Suprapubic skin (tissue), 4 donors: ENCODE results near the gene NR1D2.

Source experiments
- EP300 ChIP-seq: sonication (generic); formaldehyde crosslinking; IDR thresholded peaks from one replicate; pipeline ENCODE4 v1.6.1; 2017; ENCODE audit warnings: antibody characterized with exemption
- POLR2A ChIP-seq, 2 donors: fragments of 450-650 bp; IDR thresholded peaks; one replicate each; pipeline ENCODE4 v1.6.1; 2017; ENCODE audit warnings: antibody characterized with exemption in 2 of 2, mild to moderate bottlenecking in 2 of 2, moderate library complexity in 2 of 2
- POLR2AphosphoS5 ChIP-seq, 3 donors: sonication (generic); formaldehyde crosslinking; IDR thresholded peaks; one replicate each; pipeline ENCODE4 v1.6.1; 2017; ENCODE audit warnings: antibody characterized with exemption in 3 of 3
- TF ChIP-seq, protein P1 (sequence below), 2 donors: fragments of 200-600 bp in 1 of 2; fragments of 450-650 bp in 1 of 2; sonication (generic) in 1 of 2; IDR thresholded peaks; one replicate each; pipeline ENCODE4 v1.5.1; 2016 to 2019; ENCODE audit warnings: antibody characterized with exemption in 2 of 2, mild to moderate bottlenecking in 1 of 2, moderate library complexity in 1 of 2

DNA sequence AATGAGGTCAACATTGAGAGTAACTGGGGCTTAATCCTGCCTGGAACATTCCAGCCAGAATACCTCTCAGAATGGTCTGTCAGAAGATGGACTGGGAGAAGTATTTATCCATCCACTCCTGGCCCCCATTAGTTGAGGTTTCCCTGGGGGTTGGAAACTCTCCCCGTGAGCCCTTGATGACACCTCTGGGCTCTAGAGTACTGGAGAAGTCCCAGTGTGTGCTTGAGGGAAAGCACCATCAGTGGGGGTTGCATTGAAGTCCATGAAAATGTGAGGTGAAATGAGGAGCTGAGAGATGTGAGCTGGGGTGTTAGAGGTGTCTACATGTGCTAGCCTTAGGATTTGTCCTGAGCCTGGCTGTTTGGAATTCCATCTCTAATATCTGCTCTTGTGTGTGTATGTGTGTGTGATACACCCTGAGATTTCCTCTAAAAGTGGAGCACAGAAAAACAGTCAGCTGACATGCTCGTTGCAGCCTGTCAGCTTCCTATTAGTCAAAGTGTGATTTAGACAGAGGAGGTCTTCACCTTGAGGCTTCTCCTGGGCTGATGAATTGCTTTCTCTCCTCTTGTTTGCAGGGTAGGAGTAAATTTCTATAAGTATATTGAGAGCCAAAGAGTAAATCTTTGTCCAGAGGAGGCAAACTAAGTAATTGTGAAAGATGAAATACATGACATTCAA is 67.6 kb downstream of the NR1D2 start:
- TF ChIP-seq, protein P1, sequence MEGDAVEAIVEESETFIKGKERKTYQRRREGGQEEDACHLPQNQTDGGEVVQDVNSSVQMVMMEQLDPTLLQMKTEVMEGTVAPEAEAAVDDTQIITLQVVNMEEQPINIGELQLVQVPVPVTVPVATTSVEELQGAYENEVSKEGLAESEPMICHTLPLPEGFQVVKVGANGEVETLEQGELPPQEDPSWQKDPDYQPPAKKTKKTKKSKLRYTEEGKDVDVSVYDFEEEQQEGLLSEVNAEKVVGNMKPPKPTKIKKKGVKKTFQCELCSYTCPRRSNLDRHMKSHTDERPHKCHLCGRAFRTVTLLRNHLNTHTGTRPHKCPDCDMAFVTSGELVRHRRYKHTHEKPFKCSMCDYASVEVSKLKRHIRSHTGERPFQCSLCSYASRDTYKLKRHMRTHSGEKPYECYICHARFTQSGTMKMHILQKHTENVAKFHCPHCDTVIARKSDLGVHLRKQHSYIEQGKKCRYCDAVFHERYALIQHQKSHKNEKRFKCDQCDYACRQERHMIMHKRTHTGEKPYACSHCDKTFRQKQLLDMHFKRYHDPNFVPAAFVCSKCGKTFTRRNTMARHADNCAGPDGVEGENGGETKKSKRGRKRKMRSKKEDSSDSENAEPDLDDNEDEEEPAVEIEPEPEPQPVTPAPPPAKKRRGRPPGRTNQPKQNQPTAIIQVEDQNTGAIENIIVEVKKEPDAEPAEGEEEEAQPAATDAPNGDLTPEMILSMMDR (IDR thresholded peaks at IDR 0.05), result no peak
- TF ChIP-seq POLR2AphosphoS5 (IDR thresholded peaks at IDR 0.05), result no peak
- no peak for TF ChIP-seq POLR2A (IDR thresholded peaks at IDR 0.05)
- TF ChIP-seq EP300, result no peak
